ENCODE measurements around the gene TSSC4.

- TF ChIP-seq CTCF (IDR thresholded peaks at IDR 0.05): no peak
- no peak for TF ChIP-seq POLR2A (IDR thresholded peaks at IDR 0.05)
These were observed 51.9 kb downstream of the TSSC4 start for GRCh38 chr11:2452321-2453012.
